ACC112 (cell line): Measurements from ENCODE around the gene FLOT2.

Experiments used
- H2AFZ ChIP-seq: fragments of 200-600 bp; sonication (generic); one replicate; pipeline ENCODE4 v1.6.0; 2017; ENCODE audit warnings: antibody characterized with exemption, low read length; ENCODE audit not compliant: unreplicated experiment
- H3K27ac ChIP-seq: fragments of 200-600 bp; sonication (generic); 2 replicates; pipeline ENCODE4 v1.5.1; 2014; ENCODE audit warnings: low read depth, mild to moderate bottlenecking, antibody characterized with exemption, low read length, moderate library complexity
- H3K27me3 ChIP-seq: fragments of 200-600 bp; sonication (generic); 2 replicates; pipeline ENCODE4 v1.6.1; 2014; ENCODE audit warnings: mild to moderate bottlenecking, antibody characterized with exemption, low read length, moderate library complexity, mixed read lengths; ENCODE audit not compliant: insufficient read depth
- H3K36me3 ChIP-seq: fragments of 200-600 bp; sonication (generic); 2 replicates; pipeline ENCODE4 v1.6.1; 2016; ENCODE audit warnings: mild to moderate bottlenecking, antibody characterized with exemption, low read length, moderate library complexity, mixed read lengths; ENCODE audit not compliant: insufficient read depth
- H3K4me1 ChIP-seq: fragments of 200-600 bp; sonication (generic); one replicate; pipeline ENCODE4 v1.6.1; 2016; ENCODE audit warnings: low read length, mixed read lengths; ENCODE audit not compliant: insufficient read depth, unreplicated experiment, control insufficient read depth
- H3K4me3 ChIP-seq: fragments of 200-600 bp; sonication (generic); 2 replicates; pipeline ENCODE4 v1.5.1; 2014; ENCODE audit warnings: mild to moderate bottlenecking, low read depth, low read length
- H3K79me2 ChIP-seq: fragments of 200-600 bp; sonication (generic); one replicate; pipeline ENCODE4 v1.6.0; 2016; ENCODE audit warnings: low read length; ENCODE audit not compliant: control insufficient read depth, unreplicated experiment, insufficient read depth

Gene FLOT2

GRCh38 chr17:28917029-28917428, 19.5 kb upstream of the FLOT2 start:
- H2AFZ ChIP-seq, result no peak overlapping the region
- H3K27ac ChIP-seq, result no peak overlapping the region
- no peaks in the 10 kb centered on the region for H3K27me3 ChIP-seq
- H3K79me2 ChIP-seq, result no peaks in the 10 kb centered on the region
- H3K4me1 ChIP-seq, result peaks cover 4% of the 10 kb centered on the region
- no peak overlapping the region for H3K4me3 ChIP-seq
- peaks cover 67% of the 10 kb centered on the region for H3K36me3 ChIP-seq

GRCh38 chr17:28916302-28916934, 18.9 kb upstream of the FLOT2 start:
- Histone ChIP-seq H3K79me2 (no peaks in the 10 kb centered on the region), H3K27ac (no peak overlapping the region), H3K36me3 (peaks cover 67% of the 10 kb centered on the region), H3K4me1 (peaks cover 4% of the 10 kb centered on the region), H3K27me3 (no peaks in the 10 kb centered on the region), H2AFZ (no peak overlapping the region), H3K4me3 (no peak overlapping the region)

GRCh38 chr17:28912938-28913333, 15.4 kb upstream of the FLOT2 start:
- Histone ChIP-seq H2AFZ (no peak overlapping the region), H3K27me3 (no peaks in the 10 kb centered on the region), H3K79me2 (no peaks in the 10 kb centered on the region), H3K4me1 (peaks cover 14% of the 10 kb centered on the region), H3K27ac (no peak overlapping the region), H3K4me3 (no peak overlapping the region), H3K36me3 (peaks cover 66% of the 10 kb centered on the region)

GRCh38 chr17:28912281-28912937, 14.9 kb upstream of the FLOT2 start:
- Histone ChIP-seq H3K27ac (no peak overlapping the region), H3K79me2 (no peaks in the 10 kb centered on the region), H3K36me3 (peaks cover 67% of the 10 kb centered on the region), H3K4me3 (no peak overlapping the region), H3K4me1 (peaks cover 14% of the 10 kb centered on the region), H3K27me3 (no peaks in the 10 kb centered on the region), H2AFZ (no peak overlapping the region)

- Histone ChIP-seq H3K27me3 (no peaks in the 10 kb centered on the region), H2AFZ (no peak overlapping the region), H3K4me1 (peaks cover 14% of the 10 kb centered on the region), H3K4me3 (no peak overlapping the region), H3K36me3 (peaks cover 66% of the 10 kb centered on the region), H3K27ac (no peak overlapping the region), H3K79me2 (no peaks in the 10 kb centered on the region)
Observed at GRCh38 chr17:28911411-28912045, 14.0 kb upstream of the FLOT2 start.

GRCh38 chr17:28910534-28910933, 13.0 kb upstream of the FLOT2 start:
- Histone ChIP-seq H3K27ac (no peak overlapping the region), H3K27me3 (no peaks in the 10 kb centered on the region), H3K36me3 (peaks cover 58% of the 10 kb centered on the region), H2AFZ (no peak overlapping the region), H3K4me1 (peaks cover 14% of the 10 kb centered on the region), H3K79me2 (no peaks in the 10 kb centered on the region), H3K4me3 (no peak overlapping the region)

- Histone ChIP-seq H2AFZ (no peak overlapping the region), H3K27me3 (no peaks in the 10 kb centered on the region), H3K4me3 (no peak overlapping the region), H3K36me3 (peaks cover 48% of the 10 kb centered on the region), H3K4me1 (peaks cover 10% of the 10 kb centered on the region), H3K79me2 (no peaks in the 10 kb centered on the region), H3K27ac (peak overlapping the region; percentile 12; the same call in 1 of the 2 replicates)
Observed at GRCh38 chr17:28908640-28909167, 11.2 kb upstream of the FLOT2 start.

- Histone ChIP-seq H2AFZ (no peak overlapping the region), H3K36me3 (peaks cover 42% of the 10 kb centered on the region), H3K79me2 (no peaks in the 10 kb centered on the region), H3K4me3 (no peak overlapping the region), H3K4me1 (peaks cover 10% of the 10 kb centered on the region), H3K27me3 (no peaks in the 10 kb centered on the region), H3K27ac (no peak overlapping the region)
Observed at GRCh38 chr17:28907709-28908475, 10.4 kb upstream of the FLOT2 start.

GRCh38 chr17:28906706-28907438, 9.3 kb upstream of the FLOT2 start:
- Histone ChIP-seq H2AFZ (no peak overlapping the region), H3K4me3 (no peak overlapping the region), H3K4me1 (peaks cover 10% of the 10 kb centered on the region), H3K79me2 (peaks cover under 1% of the 10 kb centered on the region), H3K36me3 (peaks cover 32% of the 10 kb centered on the region), H3K27me3 (no peaks in the 10 kb centered on the region), H3K27ac (no peak overlapping the region)

- peaks cover 26% of the 10 kb centered on the region; the same call in 1 of the 2 replicates for H3K36me3 ChIP-seq
- H3K4me1 ChIP-seq, result peaks cover 10% of the 10 kb centered on the region
- H3K27me3 ChIP-seq, result no peaks in the 10 kb centered on the region
- no peak overlapping the region for H3K4me3 ChIP-seq
- no peak overlapping the region for H3K27ac ChIP-seq
- H3K79me2 ChIP-seq, result peaks cover 4% of the 10 kb centered on the region
- H2AFZ ChIP-seq, result no peak overlapping the region
Observed at GRCh38 chr17:28906276-28906675, 8.7 kb upstream of the FLOT2 start.
